Activated gamma-delta T cell treated with anti-CD3 and anti-CD28 coated beads, Interleukin-2, amount 50 U/mL, for 16 hours (primary cell): ENCODE data around the gene MRPS17.

Source experiments
- DNase-seq: peaks from one replicate; pipeline ENCODE4 v3.0.0-alpha.2; 2020; ENCODE audit warnings: low read depth

The MRPS17 gene

DNA sequence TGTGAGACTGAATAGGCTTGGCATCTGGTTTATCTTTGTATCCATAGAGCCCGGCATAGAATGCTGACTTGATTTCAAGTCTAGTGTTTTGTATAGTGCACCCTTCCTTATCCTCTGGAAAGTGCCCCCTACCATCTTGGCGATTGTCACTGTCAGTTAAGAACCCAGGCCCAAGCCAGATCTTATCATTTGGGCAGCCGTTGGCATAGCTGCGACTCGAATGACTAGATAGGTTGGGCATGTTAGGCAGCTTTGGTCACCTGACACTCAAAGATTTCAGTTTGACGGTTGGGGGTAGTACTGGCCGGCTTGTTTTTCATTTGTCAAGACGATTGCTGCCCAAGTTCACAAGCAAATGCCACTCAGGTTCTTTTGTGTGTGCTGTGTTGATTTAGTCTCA, 19.3 kb downstream of the MRPS17 start:
- DNase-seq: no peak

GRCh38 chr7:55973747-55974250, 22.1 kb downstream of the MRPS17 start:
- DNase-seq: no peak

DNA sequence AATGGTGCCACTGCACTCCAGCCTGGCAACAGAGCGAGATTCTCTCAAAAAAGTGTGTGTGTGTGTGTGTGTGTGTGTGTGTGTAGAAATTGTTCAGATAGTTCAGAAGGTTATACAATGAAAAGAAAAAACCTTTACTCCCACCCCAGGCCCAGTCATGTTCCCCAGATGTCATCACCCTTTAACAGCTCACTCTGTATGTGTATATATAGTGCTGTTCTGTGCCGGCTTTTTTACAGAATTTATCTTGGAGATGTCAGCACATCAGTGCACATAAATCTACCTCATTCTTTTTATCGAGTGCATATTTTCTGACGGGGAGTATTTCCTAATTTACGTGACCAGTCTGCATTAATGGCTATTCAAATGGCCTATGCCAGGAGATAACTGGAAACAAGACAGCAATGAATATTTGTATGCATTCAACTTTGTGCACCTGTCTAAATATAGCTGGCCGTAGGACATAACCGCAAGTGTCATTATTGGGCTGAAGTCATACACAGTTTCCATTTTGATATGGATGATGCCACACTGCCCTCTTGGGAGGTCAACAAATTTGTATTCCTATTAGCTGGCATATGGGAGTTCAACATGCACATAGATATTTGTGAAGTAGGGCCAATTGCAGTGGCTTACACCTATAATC, 24.4 kb downstream of the MRPS17 start:
- no peak for DNase-seq

DNA sequence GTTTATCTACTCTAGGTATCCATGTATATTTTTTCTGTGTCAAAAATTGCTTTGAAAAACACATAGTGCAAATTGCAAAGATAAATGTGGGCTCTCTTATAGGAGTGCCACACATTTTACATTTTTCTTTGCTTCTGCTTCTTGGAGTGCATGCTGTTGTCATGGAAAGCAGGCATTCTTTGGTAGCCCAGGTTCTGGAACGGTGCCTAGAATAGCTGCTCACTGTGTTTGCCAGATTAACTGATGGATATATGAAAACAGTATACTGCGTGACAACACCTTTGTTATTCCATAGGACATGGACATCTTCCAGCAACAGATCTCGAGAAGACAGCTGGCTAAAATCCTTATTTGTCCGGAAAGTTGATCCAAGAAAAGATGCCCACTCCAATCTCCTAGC, 26.2 kb downstream of the MRPS17 start:
- DNase-seq: no peak

DNA sequence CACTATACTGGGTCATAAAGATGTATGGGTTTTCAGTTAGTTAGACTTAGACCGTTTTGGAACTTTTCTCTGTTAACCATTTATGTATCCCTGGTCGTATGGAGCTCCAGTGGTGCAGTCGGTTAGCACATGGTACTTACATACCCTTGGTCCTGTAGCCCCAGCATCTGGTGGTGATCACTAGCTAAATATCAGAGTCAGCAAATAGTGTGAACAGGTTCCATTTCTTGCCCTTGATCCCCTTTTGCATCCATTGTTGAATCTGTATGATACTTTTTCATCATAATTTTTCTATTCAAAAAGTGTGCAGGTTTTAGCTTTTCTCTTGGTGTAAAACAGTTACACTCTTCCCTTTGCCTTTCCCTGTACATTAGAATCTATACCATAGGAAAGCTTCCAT, 28.6 kb downstream of the MRPS17 start:
- no peak for DNase-seq

DNA sequence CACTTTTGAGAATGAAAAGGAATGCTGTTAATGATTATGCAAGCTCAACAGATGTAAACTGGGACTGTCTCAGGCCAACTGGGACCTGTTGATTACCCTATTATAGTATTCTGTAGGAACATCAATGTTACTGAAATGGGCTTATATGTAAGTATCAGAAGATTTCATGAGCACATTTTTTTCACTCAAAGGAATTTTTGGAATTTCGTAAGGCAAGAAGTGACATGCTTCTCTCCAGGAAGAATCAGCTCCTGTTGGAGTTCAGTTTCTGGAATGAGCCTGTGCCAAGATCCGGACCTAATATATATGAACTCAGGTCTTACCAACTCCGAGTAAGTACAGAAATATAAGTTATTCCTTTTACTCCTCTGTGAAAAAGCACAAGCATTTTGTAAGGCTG, 31.9 kb downstream of the MRPS17 start:
- DNase-seq: no peak

GRCh38 chr7:55992346-55992745, 40.7 kb downstream of the MRPS17 start:
- DNase-seq: no peak

DNA sequence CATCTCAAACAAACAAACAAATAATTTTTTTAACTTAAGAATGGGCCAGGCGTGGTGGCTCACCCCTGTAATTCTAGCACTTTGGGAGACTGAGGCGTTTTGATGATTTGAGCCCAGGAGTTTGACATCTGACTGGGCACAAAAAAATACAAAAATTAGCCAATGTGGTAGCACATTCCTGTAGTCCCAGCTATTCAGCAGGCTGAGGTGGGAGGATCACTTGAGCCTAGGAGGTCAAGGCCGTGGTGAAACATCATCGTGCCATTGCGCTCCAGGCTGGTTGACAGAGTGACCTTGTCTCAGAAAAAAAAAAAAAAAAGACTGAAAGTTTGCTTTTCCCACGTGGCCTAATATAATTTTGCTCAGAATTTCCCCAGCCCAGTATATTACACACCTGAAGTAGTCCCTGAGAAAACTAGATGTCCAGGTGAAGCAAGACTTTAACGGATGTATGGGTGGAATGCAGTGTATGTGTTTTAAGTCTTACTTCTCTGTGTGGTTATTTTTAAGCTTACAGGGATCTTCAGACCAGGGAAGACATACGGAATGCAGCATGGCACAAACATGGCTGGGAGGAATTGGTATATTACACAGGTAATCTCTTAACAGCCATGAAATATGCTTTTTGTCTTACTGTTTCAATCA, 45.3 kb downstream of the MRPS17 start:
- no peak for DNase-seq

DNA sequence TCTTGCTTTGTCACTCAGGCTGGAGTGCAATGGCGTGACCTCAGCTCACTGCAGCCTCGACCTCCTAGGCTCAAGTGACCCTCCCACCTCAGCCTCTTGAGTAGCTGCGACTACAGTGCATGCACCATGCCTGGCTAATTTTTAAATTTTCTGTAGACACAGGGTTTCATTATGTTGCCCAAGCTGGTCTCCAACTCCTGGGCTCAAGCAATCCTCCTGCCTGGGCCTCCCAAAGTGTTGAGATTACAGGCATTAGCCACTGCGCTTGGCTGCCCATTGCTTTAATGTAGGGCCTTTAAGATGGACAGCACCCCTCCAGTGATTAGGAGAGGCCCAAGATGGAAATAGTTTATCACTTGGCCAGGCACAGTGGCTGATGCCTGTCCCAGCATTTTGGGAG, 52.1 kb downstream of the MRPS17 start:
- DNase-seq: no peak
